Lung (tissue), 12 donors: Measurements from ENCODE around the gene CAPN9. TPM values are rescaled to one million over a fixed set of nuclear protein-coding genes. Genes with fewer than 3 reads are reported as not detected.

ENCODE experiments used
- ATAC-seq: fragments of 200-7000 bp; cut with Tn5 transposase; one replicate; pipeline ENCODE4 v1.9.1; 2020; ENCODE audit warnings: moderate number of reproducible peaks; ENCODE audit not compliant: insufficient read depth, low FRiP score
- DNase-seq, 3 donors: peaks; one replicate each; pipeline ENCODE4 v3.0.0-alpha.2; 2013 to 2017
- H3K27ac ChIP-seq, 2 donors: one replicate each; pipeline ENCODE4 v1.5.1; 2013; ENCODE audit warnings: mild to moderate bottlenecking in 2 of 2, moderate library complexity in 2 of 2, control low read depth in 1 of 2, inconsistent platforms in 1 of 2, low read depth in 1 of 2, low read length in 1 of 2
- H3K27me3 ChIP-seq, 3 donors: one replicate each; pipeline ENCODE4 v1.5.1; 2013; ENCODE audit warnings: low read length in 2 of 3; ENCODE audit not compliant: control insufficient read depth in 3 of 3, insufficient read depth in 3 of 3
- H3K36me3 ChIP-seq, 4 donors: one replicate each; pipeline ENCODE4 v1.5.1; 2013; ENCODE audit warnings: low read length in 4 of 4, mild to moderate bottlenecking in 1 of 4, moderate library complexity in 1 of 4; ENCODE audit not compliant: control insufficient read depth in 4 of 4, insufficient read depth in 4 of 4
- H3K4me1 ChIP-seq, 5 donors: one replicate each; pipeline ENCODE4 v1.5.1; 2013; ENCODE audit warnings: low read length in 5 of 5, mild to moderate bottlenecking in 2 of 5, moderate library complexity in 1 of 5; ENCODE audit not compliant: control insufficient read depth in 5 of 5, insufficient read depth in 5 of 5
- H3K4me3 ChIP-seq: one replicate; pipeline ENCODE4 v1.5.1; 2013; ENCODE audit warnings: mild to moderate bottlenecking, control low read depth, moderate library complexity
- H3K9ac ChIP-seq, 2 donors: one replicate each; pipeline ENCODE4 v1.5.1; 2013; ENCODE audit warnings: low read length in 2 of 2, control low read depth in 1 of 2; ENCODE audit not compliant: insufficient read depth in 1 of 2
- H3K9me3 ChIP-seq, 4 donors: one replicate each; pipeline ENCODE4 v1.5.1; 2013; ENCODE audit warnings: low read length in 3 of 4, mild to moderate bottlenecking in 1 of 4, moderate library complexity in 1 of 4; ENCODE audit not compliant: control insufficient read depth in 4 of 4, insufficient read depth in 3 of 4
- CTCF ChIP-seq: IDR thresholded peaks from 2 replicates; pipeline ENCODE4 v1.5.1; 2012; ENCODE audit warnings: mild to moderate bottlenecking; ENCODE audit errors: control extremely low read depth, extremely low read depth
- WGBS, 2 donors: extraction: QIAGEN DNeasy Blood & Tissue Kit; methylation state at CpG; one replicate each; pipeline ENCODE4 v1.1.7; 2013; 5-methylcytosine and 5-hydroxymethylcytosine counted together
- polyA plus RNA-seq, 2 donors: library from polyadenylated mRNA; stranded (reverse); fragments of 200-250 nt; gene quantifications; one replicate each; pipeline ENCODE4 v1.2.1, GENCODE V29; 2013
- total RNA-seq, 2 donors: library from RNA; depleted of rRNA in 1 of 2; stranded (reverse); fragments of >200 nt in 1 of 2; gene quantifications; one replicate each; pipeline ENCODE4 v1.2.1, GENCODE V29; 2014 to 2021
- donor health status: control.
- donor health status: control.
- donor health status: Bipolar disorder and iron deficiency.
- donor health status: healthy.
- donor health status: DM: yes; HTN: yes; CAD: no.

CAPN9 gene
- total and polyA plus RNA-seq, 4 donors, result 2.2 to 13.2 (median 7.6) TPM

GRCh38 chr1:230788561-230789275 is 41.5 kb downstream of the CAPN9 start:
- H3K27me3 ChIP-seq, result no peaks in the 10 kb centered on the region
- DNase-seq (no peak), ATAC-seq (no peak)
- 88 to 91% methylated on average over 10 of the region's 10 CpGs for WGBS, 2 donors
- no peak overlapping the region for H3K27ac ChIP-seq
- TF ChIP-seq CTCF, result no peak
- H3K4me3 ChIP-seq, result no peak overlapping the region
- no peak overlapping the region for H3K9ac ChIP-seq
- H3K36me3 ChIP-seq, result no peaks in the 10 kb centered on the region
- peaks cover 0 to 5% (median 0%) of the 10 kb centered on the region in 5 donors for H3K4me1 ChIP-seq
- no peaks in the 10 kb centered on the region for H3K9me3 ChIP-seq

DNA sequence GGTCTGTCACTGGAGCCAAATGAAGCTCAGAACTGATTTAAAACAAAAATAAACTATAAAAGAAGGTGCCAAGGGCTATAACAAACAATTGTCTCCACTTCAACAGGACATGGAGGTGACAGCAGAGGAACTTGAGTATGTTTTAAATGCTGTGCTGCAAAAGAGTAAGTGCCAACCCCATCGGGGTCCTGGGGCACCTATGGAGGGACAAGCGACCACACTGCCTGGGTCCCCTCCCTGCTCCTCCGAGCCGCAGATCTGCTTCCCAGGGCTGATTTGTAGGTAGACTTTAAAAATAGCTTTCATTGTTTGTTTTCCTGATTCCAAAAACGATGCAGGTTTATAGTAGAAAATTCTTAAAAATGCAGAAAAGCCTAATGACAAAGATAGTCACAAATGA is 42.8 kb downstream of the CAPN9 start:
- 76 to 81% methylated on average over 5 of the region's 5 CpGs for WGBS, 2 donors

GRCh38 chr1:230791986-230792564 is 44.9 kb downstream of the CAPN9 start:
- no peak for DNase-seq
- Histone ChIP-seq H3K4me1 (peaks cover 0 to 14% (median 0%) of the 10 kb centered on the region in 5 donors), H3K4me3 (no peak overlapping the region), H3K36me3 (no peaks in the 10 kb centered on the region), H3K27ac (no peak overlapping the region), H3K9ac (no peak overlapping the region), H3K9me3 (no peaks in the 10 kb centered on the region), H3K27me3 (no peaks in the 10 kb centered on the region)
- ATAC-seq, result no peak
- 34 to 40% methylated on average over 5 of the region's 5 CpGs for WGBS, 2 donors
- no peak for TF ChIP-seq CTCF

More for the DNA sequence above, 42.8 kb downstream of the CAPN9 start:
- Histone ChIP-seq H3K4me3 (no peak overlapping the region), H3K27ac (no peak overlapping the region), H3K27me3 (no peaks in the 10 kb centered on the region), H3K36me3 (no peaks in the 10 kb centered on the region), H3K9me3 (no peaks in the 10 kb centered on the region), H3K9ac (no peak overlapping the region), H3K4me1 (peaks cover 0 to 14% (median 0%) of the 10 kb centered on the region in 5 donors)
- no peak for ATAC-seq
- TF ChIP-seq CTCF, result no peak
- DNase-seq, result no peak
